Endothelial cell of umbilical vein (primary cell): ENCODE measurements around the gene CLNS1A.

Experiments
- CTCF ChIP-seq, 2 donors: IDR thresholded peaks; 1 replicate in 1 of 2; 2 replicates in 1 of 2; pipeline ENCODE4 v1.5.1; 2011; ENCODE audit warnings: low read length in 2 of 2, mild to moderate bottlenecking in 2 of 2, moderate library complexity in 2 of 2, control low read depth in 1 of 2, inconsistent platforms in 1 of 2, low read depth in 1 of 2; ENCODE audit not compliant: insufficient read depth in 1 of 2; ENCODE audit errors: extremely low read depth in 1 of 2
- POLR2AphosphoS5 ChIP-seq: IDR thresholded peaks from 2 replicates; pipeline ENCODE4 v1.6.1; 2012; ENCODE audit warnings: low read depth, mild to moderate bottlenecking, control low read depth, low read length, moderate library complexity; ENCODE audit not compliant: insufficient read depth

DNA sequence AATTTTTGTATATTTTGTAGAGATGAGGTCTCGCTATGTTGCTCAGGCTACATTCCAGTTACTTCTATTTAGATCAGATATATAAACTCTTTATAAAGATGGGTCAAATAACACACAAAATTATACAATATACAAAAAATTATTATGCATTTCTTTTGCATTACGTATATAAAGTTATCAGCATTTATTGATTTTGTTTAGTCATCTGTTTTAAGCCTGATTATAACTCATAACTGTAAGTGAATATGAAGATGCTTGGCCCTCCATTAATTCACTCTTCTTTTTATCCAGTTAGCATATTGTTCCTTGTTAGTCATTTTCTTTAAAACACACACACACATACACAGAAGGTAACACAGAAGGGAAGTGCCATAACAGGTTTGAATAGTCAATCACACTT, 33.3 kb downstream of the CLNS1A start:
- TF ChIP-seq CTCF (IDR thresholded peaks at IDR 0.05; ENCODE audit: extremely low read depth in 1 of 2, insufficient read depth in 1 of 2, low read depth in 1 of 2, low read length in 2 of 2): no peak
- TF ChIP-seq POLR2AphosphoS5: no peak
